Limb (tissue), 2 donors: Measurements from ENCODE around the gene MAP3K7.

Source experiments
- DNase-seq, 2 donors: peaks; one replicate each; pipeline ENCODE4 v3.0.0-alpha.2; 2016; ENCODE audit errors: extremely low spot score in 2 of 2

MAP3K7 gene

GRCh38 chr6:90484903-90485302 lies 102.0 kb downstream of the MAP3K7 start:
- DNase-seq = peak in 1 of 2 donors; percentile 27

DNA sequence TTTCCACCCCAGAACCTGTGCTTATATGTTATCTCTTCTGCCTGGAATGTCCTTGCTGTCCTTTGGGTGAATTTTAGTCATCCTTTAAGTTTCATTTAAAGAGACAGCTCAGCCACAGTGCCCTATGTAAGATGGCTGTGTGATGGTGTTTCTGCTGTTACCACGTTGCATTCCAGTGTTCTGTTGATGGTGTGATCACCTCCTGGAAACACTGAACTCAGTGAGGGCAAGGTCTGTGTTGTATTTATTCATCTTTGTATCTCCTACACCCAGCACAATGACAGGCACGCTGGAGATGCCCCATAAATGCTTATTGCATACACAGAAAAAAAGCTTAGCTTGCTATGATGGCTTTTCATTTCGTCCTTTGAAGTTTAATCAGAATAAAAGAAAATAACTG lies 102.5 kb downstream of the MAP3K7 start:
- no peak for DNase-seq

DNA sequence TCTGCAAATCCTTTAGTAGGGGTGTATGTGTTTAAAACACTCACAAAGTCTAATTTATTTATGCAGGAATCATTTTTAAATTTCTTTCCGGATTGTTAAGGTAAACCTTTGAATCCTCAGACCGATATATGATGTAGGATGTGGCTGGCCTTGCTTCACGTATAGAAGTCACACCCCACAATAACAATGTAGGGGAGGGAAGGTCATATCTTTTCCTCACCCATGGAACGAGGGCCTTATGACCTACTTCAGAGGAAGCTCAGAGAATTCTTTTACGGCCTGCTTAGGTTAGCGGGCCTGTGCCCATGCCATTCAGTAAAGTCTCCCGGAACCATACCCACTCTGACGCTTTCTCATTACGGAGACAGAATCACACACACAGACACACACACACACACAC lies 102.9 kb downstream of the MAP3K7 start:
- no peak for DNase-seq

DNA sequence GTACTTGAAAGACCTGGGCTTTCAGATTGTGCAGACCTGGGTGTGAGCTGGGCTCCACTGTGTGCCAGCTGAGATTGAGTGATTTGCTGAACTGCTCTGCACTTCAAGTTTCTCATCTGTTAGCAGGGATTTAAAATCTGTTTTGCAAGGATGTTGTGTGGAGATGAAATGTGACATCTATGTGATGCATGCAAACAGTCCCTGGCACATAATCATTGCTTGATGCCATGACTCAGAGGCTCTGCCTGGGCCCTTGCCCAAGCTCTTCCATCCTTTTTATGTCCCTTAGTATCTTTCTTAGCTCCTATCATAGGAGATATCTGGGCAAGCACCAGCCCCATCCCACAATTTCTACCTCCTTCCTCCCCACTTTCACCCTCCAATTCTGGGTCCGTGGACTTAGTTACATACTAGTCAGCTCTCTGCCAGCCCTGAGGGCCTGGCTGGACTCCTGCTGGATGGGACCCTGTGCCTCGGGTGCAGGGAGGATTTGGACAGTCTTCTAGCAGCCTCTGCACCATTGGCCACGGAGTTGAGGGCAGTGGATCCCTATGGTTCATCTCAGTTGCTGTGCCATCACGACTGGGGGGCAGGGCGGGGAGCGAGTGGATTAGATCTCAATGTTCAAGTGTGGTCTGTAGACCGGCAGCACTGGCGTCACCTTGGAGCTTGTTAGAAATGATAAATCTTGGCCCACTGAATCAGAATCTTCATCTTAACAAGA lies 103.6 kb downstream of the MAP3K7 start:
- DNase-seq = no peak

DNA sequence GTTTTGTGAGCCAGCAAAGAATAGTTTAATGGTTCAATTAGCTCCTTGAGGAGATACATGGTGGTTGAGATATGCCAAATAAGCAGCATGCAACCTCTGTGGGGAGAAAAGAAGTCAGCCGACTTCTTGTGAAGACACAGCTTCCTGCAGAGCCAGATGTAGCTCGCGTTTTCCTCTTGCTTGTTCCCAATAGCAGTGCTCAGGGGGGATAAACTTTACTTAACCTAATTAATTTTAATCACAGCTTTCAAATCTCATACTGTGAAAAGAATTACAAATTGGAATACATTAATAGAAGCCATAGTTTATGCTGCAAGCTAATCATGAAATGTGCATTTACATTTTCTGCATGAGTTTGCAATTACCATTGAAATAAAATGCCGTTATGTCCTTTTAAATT lies 106.2 kb downstream of the MAP3K7 start:
- DNase-seq = no peak

GRCh38 chr6:90479603-90479926 lies 107.3 kb downstream of the MAP3K7 start:
- no peak for DNase-seq

DNA sequence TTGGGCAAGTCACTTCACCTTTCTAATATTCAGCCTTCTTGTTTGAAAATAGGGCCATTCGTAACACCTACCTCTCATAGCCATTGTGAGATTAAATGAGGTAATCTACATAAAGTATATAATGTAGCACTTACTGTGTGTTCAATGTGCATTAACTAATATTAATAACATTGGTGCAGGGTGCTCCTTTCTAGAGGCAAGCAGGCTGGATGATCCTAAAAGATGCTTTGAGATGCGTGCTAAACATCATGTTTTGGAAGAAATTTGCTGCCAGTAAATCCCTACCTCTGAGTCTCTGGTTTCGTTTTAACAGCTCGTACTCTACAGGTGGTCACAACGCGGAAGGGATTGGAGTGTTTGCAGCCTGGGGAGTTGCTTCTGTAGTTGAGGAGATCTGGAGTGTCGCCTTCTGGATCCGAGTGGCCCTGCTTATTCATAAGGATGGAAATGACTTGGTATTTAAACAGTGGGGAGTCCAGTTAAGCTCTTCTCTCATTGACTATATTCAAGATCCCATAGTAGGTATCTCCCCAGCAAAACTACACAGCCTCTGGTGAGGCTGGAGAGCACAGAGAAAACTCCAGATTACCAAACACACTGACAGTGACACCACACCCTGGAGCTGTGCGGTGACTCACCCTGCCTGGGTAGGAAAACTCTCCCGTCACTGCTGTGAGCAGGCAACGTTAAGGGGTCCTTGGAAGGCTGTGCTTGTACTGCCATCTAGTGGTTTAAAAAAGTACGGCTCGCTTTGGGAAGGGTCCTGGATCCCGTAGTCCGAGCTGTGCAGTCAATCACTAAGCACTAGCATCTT lies 107.9 kb downstream of the MAP3K7 start:
- peak; percentile 86 to 90 for DNase-seq

DNA sequence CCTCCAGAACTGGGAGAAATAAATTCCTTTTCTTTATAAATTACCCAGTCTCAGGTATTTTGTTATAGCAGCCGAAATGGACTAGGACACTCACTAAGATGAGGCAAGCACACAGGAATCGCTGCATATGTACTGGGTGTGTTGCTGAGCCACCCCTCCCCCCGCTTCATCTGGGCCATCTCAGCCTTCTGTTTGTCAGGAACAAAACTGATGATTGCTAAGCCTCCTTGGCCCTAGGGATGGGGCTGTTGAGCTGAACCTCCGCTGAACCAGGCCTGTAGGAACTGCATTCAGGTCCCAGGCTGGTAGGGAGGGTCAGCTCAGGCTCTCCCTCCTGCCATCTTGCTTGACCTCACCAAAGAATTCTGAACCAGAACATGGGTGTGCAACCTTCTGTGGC lies 108.6 kb downstream of the MAP3K7 start:
- DNase-seq = no peak

- no peak for DNase-seq
Measured at GRCh38 chr6:90477366-90477765, 109.5 kb downstream of the MAP3K7 start.

- no peak for DNase-seq
Measured at GRCh38 chr6:90472716-90473115, 114.2 kb downstream of the MAP3K7 start.

- no peak for DNase-seq
Measured at GRCh38 chr6:90471263-90471662, 115.6 kb downstream of the MAP3K7 start.

DNA sequence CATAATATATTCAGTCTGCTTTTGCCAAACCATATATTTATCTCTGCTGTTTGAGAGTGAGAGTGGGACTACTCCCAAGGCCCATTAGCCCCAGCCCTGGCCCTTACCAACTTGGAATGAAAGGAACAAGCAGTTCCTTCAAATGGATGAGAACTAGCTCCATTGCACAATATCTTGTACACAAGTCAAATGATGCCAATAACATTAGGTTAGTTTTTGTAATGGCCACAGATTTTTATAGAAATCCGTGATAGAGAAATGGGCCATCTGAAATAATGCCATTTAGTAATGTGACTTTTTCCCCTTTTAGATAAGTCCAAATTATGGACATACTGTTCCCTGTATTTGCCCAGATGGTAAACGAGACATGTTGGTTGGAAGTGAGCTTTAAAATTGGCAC lies 117.0 kb downstream of the MAP3K7 start:
- DNase-seq = no peak

DNA sequence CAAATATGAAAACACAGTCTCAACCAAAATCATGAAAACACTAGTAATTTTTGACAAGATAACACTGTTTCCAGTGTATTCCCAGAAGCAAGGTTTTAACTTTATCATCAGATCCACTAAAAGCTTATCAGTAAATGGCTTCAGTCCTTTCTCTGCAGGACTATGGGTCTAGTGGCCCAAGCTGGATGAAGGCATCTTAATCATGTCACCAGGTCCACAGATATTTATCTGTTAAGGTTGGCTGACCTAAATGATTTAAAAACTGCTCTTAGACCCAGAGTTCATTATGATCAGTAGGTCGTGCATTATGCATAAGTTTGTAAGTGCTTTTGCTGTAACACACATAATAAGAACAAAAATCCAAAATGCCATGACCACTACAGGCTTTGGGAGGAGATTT lies 118.0 kb downstream of the MAP3K7 start:
- DNase-seq = no peak

- no peak for DNase-seq
Measured at GRCh38 chr6:90468080-90468479, 118.8 kb downstream of the MAP3K7 start.

DNA sequence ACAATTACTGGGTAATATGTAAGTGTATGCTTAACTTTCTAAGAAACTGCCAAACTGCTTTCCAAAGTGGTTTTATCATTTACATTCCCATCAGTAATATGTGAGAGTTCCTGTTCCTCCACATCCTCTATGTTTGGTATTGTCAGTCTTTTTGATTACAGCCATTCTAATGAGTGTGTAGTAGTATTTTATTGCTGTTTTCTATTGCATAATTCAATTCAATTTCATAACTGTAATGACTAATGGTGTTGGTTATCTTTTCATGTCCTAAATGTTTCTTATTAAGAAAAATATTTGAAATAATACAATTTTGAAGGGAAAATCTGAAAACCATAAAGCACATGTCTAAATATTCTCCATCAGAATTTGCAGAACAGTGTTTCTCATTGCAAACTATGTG lies 119.3 kb downstream of the MAP3K7 start:
- DNase-seq = no peak

DNA sequence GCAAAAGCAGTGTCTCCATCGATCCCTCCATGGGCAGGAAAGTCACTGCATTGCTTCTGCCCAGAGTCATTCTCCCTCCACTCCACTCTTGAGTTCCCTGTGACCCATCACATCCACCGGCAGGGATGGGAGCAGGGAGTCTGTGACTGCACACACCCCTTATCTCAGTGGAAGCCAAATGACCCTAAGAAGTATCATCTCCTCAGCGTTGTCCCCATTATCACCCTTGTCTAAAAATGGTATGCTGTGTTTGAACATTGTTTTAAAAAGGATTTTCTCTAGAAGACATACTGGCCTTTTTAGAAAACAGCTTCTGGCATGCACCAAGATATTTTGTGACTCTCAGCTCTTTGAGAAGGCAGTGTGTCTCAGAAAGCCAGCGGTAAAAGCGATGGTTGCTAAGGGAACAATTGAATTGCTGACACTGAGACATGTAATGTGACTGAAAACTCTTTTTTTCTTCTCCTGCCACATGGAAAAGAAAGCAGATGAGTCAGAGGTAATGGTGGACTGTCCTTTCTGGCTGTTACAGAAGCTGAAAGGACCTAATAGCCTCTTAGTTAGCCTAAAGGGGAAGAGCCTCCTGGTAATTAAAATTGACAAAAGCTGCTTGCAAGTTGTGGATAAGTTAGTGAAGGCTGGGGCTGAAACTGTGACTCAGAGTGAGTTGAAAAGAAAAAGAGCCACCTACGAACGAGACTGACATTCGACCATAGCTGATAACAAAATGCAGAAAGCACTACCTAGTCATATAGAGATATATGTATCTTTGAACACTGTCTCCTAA lies 120.5 kb downstream of the MAP3K7 start:
- DNase-seq = no peak

- DNase-seq = no peak
Measured at GRCh38 chr6:90465686-90466085, 121.2 kb downstream of the MAP3K7 start.

GRCh38 chr6:90464507-90464906 lies 122.4 kb downstream of the MAP3K7 start:
- DNase-seq = no peak

DNA sequence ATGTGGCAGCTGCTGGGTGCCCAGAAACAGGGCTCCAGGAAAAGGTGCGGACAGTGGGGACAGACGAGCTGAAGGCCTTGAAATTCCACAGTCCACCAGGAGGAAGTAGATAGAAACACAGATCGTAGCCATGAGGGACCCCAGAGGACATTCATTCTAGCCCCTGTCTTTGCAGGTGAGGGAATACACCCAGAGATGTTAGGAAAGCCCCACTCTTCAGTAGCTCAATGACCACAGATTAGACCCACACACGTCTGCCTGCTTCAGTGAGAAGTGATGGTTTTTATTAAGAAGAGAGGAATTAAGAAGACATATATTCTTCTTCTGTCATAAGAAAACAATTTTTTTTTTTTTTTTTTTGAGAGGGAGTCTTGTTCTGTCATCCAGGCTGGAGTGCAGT lies 123.0 kb downstream of the MAP3K7 start:
- DNase-seq = no peak
